ENCODE results near the gene AFF4.
"Not testable (repeated sequence)": the region's sequence is repeated elsewhere in the genome, so short reads cannot be mapped to it uniquely, and the experiment has no call there.

Gene AFF4

DNA sequence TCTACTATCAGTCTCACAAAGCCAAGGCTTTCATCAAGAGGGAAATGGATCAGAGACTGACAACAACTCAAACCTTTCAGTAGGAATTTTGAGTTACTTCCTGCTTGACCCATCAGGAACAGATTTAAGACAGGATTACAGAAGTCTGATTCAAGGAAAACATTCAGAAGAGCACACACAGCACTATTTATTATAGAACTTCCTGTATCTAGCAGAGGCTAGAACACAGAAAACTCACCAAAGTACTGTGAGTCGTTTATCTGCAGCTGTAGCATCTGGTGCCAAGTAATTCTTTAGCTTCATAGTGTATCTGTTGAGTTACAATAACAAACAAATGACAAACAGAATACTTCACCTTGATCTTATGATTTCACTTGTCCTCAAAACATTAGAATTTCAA is 76.2 kb downstream of the AFF4 start:
- no peak for DNase-seq

DNA sequence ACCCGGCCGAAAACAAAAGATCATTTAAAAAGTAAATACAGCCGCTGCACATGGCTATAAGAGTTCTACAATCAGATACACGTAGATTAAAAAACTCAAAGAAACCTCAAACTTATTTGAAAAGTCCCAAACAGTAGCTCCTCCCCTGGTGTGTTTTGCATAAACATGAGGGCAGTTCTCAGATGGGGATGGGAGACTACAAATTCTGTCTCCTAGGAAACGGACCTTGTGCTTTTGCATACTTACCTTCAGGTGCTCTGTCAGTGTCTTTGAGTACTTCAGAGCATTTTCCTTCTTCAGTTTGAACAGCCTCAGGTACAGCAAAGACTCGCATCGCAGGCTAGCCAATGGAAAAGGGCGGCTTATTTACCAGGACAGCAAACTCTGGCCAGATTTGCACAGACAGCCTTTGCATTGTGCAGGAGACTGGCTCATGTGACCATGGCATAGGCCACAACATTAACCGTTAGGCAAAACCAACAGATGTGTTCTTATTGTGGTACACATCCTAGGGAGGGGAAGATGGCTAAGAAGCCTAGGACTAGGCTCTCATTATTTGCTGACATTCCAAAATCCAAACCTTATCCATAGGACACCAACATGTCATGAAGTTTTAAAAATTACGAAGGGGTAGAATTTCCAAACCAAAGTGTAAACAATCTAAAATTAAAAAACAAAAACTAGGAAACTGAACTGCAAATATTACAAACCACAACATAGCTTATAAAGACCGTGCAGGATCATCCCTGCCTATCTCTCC is 77.2 kb downstream of the AFF4 start:
- no peak for DNase-seq

DNA sequence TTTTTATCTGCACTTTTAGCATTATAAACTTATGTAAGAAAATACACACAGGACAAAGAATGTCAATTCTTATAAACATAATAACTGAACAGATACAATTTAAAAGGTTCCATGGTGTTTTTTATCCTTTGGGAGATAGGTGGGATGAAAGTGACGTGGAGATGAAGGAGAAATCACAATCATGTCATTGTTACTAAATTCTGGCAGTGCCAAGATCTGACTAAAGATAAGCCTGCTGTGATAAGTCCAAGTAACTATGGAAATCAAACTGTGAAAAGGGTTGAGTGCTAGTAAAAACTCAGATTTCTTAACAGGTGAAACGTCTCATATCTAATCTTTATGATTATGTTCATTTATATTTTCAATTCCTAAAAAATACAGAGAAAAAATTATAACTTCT is 78.9 kb downstream of the AFF4 start:
- DNase-seq, result no peak

DNA sequence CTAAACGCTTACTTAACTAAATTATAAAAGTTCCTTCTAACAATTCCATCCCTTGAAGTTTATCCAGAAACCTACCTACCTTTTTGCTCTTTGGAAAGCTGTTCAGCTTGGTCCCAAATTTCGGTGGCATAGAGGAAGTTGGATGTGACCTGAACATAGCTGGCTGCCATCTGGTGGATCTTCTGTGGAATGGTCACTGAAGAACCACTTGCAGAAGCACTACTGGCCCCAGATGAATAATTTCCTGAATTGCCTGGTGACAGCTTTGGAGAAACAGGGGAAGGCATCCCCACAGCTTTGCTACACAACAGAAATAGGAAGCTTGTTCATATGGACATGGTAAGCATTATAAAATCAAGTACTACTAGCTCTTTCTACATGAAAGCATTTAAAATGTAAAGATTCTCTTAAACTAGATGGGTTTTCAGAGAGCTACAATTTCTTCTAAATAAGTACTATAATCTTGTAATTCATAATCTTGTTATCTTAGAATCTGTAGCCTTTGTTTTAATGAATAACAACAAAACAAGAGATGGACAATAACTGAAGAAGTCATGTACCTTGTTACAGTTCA is 80.1 kb downstream of the AFF4 start:
- DNase-seq, result peak; percentile 28

DNA sequence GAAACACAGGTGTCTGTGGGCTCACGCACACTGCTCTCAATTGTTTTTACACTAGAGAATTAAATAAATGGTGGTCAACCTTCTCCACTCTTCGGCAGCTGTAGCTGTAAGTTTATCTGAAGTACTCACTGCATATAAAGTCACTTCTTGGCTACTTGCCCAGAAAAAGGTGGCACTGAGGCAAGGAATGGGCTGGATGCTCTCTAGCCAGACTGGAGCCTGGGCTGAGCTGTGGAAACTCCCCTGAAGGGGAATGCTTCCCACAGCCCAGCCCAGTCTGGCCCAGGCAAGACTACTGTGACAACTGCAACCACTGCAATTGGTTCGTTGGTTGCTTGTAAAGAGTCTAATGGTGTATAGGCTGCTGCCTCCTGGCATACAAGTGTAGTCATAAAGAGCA is 85.5 kb downstream of the AFF4 start:
- no peak for DNase-seq

DNA sequence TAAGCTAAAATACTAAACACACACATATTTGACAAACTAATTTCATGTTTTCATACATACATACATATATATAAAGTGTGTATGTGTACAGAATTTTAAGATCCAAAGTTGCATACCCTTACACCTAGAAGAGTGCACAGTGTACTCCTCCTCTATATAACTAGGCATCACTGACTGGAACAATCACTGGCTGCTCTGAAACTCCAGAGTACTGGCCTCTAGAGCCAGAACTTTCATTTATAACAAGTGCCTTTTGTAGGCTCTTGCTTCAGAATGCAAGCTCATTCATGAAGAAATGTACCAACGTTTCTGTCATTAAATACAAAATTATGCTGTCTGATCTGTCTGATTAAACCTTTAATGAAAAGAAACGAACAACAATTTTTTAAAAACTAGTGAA is 86.0 kb downstream of the AFF4 start:
- no peak for DNase-seq

DNA sequence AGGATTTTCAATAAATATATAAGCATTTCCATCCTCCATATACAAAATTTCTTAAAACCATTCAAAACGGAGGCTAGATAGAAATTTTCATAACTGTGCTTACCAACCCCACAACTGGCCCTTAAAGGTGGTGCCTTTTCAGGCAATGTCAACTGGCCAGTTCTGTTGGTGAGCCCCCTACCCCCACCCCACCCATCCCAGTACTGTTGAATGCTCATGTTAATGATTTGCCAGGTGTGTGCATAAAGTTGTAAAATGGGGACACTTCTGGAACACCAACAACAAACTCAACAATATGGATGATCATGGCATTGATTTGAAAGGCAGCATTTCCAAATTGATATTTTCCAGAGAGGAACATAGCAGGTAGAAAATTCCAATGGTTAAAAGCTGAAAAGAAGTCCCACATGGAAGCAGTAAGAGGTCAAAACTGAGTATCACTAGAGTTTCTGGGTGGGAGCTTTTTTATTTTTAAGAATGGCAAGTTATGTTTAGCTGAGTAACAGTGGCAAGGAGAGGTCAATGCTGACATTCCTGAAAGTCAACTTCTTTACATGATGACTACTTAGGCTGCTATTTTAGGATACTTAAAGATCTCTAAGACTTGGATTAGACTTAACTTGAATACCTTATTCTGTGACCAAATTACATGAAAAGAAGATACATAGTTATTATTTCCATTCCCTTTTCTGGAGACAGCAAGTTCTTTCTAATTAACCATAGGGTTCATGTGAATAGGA is 87.2 kb downstream of the AFF4 start:
- DNase-seq, result no peak

DNA sequence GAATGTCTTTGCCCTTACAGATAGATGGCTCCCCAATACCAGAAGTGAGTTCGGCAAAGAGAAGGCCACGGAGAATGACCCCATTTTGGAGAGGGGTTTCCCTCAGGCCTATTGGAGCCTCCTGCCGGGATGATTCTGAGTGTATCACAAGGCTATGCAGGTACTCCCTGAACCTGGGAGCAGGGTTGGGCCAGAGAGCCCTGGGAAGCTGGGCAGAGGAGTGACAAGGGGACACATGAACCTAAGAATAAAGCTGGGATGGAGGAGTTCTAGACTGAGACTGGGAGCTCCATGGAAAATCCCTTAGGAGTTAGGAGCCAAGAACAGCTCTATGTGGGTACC is 89.5 kb downstream of the AFF4 start:
- DNase-seq, result no peak

DNA sequence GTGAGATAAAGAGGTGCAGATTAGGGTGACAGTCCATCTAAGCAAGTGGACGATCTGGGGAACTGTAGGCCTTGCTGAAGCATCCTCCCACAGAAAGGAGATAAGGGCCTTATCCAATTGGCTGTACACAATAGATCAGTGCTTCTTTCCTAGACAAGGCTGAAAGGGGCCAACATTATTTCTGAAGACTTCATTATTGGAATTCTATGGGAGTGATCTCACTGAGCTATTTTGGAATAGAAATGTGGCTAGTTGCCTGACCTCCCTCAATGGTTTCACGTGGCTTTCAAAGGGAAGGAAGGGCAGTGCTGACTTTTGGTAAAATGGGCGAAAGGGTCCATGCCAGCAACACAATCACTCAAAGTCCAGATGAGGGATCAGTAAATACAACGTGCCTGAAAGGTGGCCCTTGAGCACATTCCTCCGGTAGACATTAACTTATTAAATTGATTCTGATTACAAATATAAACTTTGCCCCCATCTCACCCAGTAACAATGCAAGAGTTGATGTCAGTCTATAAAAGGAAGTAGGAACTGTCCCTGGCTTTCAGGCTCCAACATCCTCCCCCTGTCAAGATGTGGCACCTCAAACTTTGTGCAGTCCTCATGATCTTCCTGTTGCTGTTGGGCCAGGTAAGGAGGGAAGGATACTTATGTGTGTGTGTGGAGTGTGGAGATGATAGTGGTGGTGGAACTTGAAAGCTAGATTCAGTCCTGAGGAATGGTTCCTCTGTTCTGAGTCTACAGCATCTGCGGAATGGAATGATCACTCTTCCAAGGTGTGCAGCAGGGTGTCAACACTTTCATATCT is 90.1 kb downstream of the AFF4 start, which contains the start of gene LEAP2:
LEAP2 (plus strand) TSS at position 550 of the 811 bp plus-strand sequence; CDS start at position 577, 27 bp downstream.
- no peak for DNase-seq

DNA sequence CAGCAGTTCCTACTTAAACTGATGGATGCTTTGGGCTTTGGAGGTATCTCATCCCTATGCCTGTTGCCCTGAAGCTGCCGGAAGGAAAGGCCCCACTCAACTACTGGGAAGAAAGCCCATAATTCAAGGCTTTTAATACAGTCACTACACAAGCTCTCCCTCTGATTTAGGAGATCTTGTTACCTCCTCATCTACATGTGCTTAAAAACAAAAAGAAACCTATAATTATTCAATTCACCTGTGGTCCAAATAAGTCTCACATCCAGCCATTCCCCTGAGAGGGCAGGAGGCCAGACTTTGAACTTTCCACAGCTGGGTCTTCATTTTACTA is 90.7 kb downstream of the AFF4 start:
- DNase-seq, result no peak

DNA sequence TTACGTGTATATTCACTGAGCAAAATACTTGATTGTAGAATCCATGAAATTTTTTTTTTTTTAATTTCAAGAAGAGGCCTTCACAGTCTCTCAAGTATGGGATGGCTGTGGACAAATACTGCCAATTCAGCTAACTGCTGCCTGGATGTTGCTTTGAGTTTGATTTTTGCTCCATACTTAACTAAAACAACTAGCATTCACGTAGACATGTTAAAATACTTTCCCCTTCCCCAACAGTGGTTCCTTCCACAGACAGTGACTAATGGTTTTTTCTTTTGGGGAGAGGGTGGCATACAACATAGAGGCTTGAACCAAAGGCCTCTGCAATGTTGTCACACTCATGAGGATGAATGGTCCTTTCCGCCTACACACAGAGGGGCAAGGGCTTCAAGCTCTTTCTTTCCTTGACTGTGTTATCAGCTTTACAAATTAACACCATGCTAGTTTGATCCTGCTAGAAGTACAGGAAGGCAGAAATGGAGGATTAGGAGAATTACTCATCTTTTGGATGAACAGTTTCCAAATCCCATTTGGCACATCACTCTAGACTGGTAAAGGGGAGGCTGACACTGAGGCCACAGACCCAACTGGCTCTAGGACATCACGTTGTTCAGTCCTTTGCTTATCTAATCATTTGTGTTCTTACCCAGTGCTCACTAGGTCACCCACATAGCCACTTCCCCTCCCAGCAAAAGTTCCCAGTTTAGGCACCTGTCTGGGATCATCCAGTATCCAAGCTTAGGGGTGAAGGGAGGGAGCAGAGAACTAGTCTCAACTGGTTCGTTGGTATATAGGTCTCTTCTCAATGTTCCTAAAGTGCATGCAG is 91.8 kb downstream of the AFF4 start:
- no peak for DNase-seq

DNA sequence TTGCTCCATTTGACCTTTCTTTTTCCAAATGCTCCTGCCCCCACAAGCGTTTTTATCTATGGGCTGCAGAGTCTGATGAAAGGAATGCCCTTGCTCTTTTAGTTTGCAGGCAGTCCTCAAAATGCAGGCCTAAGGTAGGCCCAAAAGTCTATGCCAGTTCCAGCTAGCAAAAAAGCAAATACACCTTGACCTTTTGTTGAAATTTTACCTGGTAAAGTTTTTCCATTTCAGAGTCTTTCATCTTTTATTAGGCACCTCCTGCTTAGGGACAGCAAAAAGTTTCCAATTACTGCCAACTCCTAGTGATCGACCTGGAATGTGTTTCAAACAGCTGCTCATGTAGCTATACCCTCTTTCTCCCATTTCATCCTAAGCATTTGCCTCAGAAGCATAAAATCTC is 92.6 kb downstream of the AFF4 start:
- DNase-seq, result no peak

DNA sequence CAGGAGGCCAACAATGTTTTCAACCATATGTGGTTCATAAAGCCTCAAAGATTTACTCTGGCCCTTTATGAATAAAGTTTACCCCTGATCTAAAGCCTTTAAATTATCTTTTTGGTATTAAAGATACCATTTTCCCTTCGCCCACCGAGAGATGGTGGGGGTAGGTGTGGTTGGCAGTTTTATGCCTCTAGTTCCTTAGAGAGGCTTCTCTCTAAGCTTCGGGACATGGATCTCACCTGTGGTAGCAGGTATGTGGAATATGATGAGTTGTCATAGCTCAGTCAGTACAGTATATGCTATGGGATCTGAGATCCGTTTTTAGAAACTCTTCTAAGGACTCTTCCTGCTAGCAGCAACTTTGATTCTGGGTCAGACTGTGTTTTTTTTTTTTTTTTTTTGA is 94.7 kb downstream of the AFF4 start:
- no peak for DNase-seq

DNA sequence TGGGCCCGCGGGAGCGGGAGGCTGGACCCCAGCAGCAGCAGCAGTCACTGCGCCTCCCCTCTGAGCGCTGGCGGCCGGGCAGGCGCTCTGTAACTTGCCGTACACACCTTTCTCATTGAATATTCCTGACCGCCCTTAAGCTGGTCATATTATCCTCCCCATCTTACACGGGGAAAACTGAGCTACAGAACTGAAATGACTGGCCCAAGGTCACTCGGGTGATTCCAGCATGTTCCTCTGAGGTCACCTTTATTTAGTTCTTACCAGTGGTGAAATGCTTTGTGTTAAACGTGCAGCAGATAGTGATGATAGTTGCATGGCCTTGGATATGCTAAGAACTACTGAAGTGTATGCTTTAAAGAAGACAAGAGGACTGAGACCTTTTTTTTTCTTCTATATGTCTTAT is 96.4 kb downstream of the AFF4 start:
- no peak for DNase-seq

DNA sequence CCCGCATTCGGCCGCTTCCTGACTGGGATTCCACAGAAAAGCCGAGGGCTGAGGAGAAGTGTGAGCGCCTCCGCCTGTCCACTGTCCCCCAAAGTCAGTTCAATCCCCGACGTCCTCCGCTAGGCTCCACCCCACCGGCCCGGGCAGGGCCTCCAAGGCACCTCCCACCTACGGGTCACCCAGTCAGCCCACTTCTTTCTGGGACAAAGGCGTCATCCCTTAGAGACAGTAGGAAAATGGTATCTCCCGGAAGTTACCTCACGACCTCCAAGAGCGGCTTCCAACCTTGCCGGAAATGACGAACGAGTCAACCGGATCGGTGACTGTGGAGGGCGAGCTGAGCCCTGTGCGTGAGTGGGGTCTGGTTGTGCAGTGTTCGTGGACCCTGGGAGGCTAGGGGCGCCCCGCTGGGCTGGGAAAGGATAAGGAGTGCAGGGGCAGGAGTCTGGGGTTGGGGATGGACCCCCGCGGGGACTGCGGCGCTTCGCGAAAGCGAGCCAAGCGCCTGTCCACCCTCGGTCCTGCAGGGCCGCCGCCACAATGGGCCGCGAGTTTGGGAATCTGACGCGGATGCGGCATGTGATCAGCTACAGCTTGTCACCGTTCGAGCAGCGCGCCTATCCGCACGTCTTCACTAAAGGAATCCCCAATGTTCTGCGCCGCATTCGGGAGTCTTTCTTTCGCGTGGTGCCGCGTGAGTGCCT is 96.9 kb downstream of the AFF4 start, which contains the start of the genes GDF9 and UQCRQ:
GDF9 (minus strand) TSS at position 128 of the 704 bp plus-strand sequence. CDS start 1,936 bp downstream, outside the sequence.
UQCRQ (plus strand) TSS at position 301 of the 704 bp plus-strand sequence; CDS start at position 541, 240 bp downstream.
- DNase-seq, result peak; percentile 96

DNA sequence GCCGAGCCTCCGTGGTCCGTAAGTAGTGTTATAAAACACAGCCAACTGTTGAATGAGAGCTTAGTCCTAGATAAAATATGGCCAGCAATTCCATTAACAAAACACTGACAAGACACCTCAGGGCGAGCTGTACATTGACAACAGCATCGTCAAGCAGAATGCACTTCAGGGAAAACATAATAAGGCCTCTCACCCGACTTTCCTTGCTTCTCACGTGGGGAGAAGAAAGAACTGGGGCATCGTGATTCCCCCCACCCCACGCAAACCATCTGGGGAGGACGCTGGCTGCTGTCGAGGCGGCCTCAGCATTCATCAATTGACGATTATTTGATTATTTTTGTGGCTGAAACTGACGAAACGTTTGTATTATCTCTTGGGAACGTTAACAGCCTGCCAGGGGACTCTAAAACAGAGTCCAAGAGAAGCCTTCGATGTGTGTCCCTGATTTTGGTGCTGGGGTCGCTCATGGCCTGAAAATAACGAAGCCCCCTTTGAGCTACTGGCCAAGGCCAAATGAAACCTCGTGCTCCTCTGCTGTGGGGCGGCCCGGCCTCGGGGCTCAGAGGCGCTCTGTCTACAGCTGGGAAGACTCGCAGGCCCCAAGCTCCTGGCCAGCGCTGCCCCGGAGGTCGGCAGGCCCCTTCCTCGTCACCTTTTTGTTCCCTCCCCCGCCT is 97.6 kb downstream of the AFF4 start:
- no peak for DNase-seq

DNA sequence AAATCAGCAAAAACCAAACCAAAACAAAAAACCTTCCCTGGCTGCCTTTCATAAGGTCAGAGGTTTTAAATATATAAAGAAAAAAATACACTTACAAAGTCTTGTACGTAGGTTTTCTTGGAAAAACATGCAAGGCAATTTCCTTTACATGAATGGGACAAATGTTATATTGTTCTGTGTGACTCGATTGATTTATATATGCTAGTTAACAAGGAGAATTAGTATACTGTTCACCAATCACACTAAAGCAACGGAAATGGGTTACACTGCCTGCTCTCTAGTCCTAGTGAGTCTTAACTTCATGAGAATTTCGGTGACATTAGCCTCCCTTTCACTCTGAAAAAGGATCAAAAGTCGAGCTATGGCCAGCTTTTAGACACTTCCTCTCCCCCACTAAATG is 102.7 kb downstream of the AFF4 start:
- DNase-seq, result no peak

DNA sequence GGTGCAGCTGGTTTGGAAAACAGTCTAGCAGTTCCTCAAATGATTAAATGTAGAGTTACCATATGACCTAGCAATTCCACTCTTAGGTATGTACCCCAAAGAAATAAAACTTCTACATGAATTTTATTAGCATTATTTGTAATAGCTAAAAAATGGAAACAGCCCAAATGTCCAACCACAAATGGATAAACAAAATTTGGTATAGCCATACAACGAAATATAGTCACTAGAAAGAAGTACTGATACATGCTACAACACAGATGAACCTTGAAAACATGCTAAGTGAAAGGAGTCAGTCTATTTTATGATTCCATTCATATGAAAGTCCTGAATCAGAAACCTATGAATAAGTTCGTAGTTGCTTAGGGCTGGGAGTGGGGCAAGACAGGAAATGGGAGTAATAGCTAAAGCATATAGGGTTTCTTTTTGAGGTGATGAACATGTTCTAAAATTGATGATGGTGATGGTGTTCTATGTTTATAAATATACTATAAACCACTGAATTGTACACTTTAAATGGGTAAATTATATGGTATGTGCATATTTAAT is 103.5 kb downstream of the AFF4 start:
- DNase-seq, result no peak

DNA sequence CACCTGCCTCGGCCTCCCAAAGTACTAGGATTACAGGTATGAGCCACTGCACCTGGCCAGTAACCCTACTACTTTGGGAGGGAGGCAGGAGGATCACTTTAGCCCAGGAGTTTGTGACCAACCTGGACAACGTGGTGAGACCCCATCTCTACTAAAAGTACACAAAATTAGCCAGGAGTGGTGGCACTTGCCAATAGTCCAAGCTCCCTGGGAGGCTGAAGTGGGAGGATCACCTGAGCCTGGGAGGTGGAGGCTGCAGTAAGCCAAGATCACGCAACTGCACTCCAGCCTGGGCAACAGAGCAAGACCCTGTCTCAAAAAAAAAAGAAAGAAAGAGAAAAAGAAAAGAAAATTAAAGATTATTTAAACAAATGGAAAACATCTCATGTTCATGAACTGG is 107.4 kb downstream of the AFF4 start:
- no peak for DNase-seq

DNA sequence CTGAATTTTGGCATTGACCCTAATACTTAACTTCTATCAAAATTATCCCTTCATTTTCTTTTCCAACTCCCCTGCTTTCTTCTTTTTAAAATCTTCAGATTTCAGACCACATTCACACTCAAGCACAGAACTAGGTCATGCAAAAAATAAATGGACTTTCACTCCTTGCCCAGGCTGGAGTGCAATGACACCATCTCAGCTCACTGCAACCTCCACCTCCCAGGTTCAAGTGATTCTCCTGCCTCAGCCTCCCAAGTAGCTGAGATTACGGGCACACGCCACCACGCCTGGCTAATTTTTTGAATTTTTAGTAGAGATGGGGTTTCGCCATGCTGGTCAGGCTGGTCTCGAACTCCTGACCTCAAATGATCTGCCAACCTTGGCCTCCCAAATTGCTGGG is 108.4 kb downstream of the AFF4 start:
- DNase-seq, result not testable (repeated sequence)

DNA sequence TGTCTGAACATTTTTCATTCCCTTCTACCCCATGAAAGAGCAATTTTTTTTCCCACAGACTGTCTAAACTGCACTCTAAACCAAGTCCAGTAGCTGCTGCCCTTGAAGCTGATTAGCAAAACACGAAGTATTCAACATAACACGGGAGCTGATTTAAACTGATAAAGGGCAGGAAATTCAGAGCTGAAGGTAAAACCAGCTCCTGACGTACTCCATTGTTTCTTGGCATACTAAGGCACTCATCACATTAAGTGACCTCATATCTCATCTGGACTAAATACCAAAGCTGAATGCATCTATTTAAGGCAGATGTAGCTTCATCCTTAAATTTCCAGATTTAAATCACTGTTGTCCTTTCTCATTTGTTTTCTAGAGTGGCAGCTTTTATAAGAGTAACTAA is 109.1 kb downstream of the AFF4 start:
- no peak for DNase-seq

All from SIG-M5 (cell line).